Liver (tissue), 3 donors: ENCODE measurements around the gene C11orf24.

ENCODE experiments used
- EGR1 ChIP-seq, 2 donors: IDR thresholded peaks; 2 replicates each; pipeline ENCODE4 v1.6.1; 2016 to 2018; ENCODE audit warnings: antibody characterized with exemption in 2 of 2, low read depth in 2 of 2
- GABPA ChIP-seq, 2 donors: IDR thresholded peaks in 1 of 2; conservative IDR thresholded peaks in 1 of 2; 2 replicates each; pipeline ENCODE4 v1.6.1; 2016; ENCODE audit warnings: antibody characterized with exemption in 2 of 2, mild to moderate bottlenecking in 1 of 2, moderate library complexity in 1 of 2
- JUND ChIP-seq, 2 donors: IDR thresholded peaks; 2 replicates each; pipeline ENCODE4 v1.6.1; 2016; ENCODE audit warnings: antibody characterized with exemption in 2 of 2
- SP1 ChIP-seq: IDR thresholded peaks from 2 replicates; pipeline ENCODE4 v1.6.1; 2018; ENCODE audit warnings: antibody characterized with exemption, mild to moderate bottlenecking
- TAF1 ChIP-seq: conservative IDR thresholded peaks from 2 replicates; pipeline ENCODE4 v1.6.1; 2016; ENCODE audit warnings: antibody characterized with exemption, mild to moderate bottlenecking
- YY1 ChIP-seq: IDR thresholded peaks from 2 replicates; pipeline ENCODE4 v1.6.1; 2016; ENCODE audit warnings: antibody characterized with exemption, mild to moderate bottlenecking
- TF ChIP-seq, protein P1 (sequence below): fragments of 150-350 bp; IDR thresholded peaks from 2 replicates; pipeline ENCODE4 v1.5.1; 2017; ENCODE audit warnings: improper control_type of control experiment, low read depth, low read length; ENCODE audit not compliant: missing input control
- TF ChIP-seq, protein P2 (sequence below): IDR thresholded peaks from 2 replicates; pipeline ENCODE4 v1.6.1; 2016; ENCODE audit warnings: antibody characterized with exemption, mild to moderate bottlenecking
- TF ChIP-seq, protein P3 (sequence below): IDR thresholded peaks from 2 replicates; pipeline ENCODE4 v1.6.1; 2016; ENCODE audit warnings: antibody characterized with exemption
- TF ChIP-seq, protein P4 (sequence below): IDR thresholded peaks from 2 replicates; pipeline ENCODE4 v1.6.1; 2016; ENCODE audit warnings: antibody characterized with exemption
- TF ChIP-seq, protein P5 (sequence below): IDR thresholded peaks from 2 replicates; pipeline ENCODE4 v1.6.1; 2016; ENCODE audit warnings: antibody characterized with exemption
- donor health status: healthy.
- donor health status: healthy.

DNA sequence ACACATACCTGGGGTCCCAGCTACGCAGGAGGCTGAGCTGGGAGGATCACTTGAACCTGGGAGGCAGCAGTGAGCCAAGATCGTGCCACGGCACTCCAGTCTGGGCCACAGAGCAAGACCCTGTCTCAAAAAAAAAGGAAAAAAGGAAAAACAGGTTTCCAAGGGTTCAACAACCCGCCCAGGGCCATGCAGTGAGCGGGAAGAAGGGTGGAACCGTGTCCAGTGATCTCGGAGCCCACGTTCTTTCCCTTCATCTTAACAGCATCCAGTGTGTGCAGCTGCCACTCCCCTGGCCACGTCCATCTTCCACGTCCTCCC is 25.7 kb upstream of the C11orf24 start:
- TF ChIP-seq, protein P1, sequence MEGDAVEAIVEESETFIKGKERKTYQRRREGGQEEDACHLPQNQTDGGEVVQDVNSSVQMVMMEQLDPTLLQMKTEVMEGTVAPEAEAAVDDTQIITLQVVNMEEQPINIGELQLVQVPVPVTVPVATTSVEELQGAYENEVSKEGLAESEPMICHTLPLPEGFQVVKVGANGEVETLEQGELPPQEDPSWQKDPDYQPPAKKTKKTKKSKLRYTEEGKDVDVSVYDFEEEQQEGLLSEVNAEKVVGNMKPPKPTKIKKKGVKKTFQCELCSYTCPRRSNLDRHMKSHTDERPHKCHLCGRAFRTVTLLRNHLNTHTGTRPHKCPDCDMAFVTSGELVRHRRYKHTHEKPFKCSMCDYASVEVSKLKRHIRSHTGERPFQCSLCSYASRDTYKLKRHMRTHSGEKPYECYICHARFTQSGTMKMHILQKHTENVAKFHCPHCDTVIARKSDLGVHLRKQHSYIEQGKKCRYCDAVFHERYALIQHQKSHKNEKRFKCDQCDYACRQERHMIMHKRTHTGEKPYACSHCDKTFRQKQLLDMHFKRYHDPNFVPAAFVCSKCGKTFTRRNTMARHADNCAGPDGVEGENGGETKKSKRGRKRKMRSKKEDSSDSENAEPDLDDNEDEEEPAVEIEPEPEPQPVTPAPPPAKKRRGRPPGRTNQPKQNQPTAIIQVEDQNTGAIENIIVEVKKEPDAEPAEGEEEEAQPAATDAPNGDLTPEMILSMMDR, result no peak
- TF ChIP-seq, protein P2, sequence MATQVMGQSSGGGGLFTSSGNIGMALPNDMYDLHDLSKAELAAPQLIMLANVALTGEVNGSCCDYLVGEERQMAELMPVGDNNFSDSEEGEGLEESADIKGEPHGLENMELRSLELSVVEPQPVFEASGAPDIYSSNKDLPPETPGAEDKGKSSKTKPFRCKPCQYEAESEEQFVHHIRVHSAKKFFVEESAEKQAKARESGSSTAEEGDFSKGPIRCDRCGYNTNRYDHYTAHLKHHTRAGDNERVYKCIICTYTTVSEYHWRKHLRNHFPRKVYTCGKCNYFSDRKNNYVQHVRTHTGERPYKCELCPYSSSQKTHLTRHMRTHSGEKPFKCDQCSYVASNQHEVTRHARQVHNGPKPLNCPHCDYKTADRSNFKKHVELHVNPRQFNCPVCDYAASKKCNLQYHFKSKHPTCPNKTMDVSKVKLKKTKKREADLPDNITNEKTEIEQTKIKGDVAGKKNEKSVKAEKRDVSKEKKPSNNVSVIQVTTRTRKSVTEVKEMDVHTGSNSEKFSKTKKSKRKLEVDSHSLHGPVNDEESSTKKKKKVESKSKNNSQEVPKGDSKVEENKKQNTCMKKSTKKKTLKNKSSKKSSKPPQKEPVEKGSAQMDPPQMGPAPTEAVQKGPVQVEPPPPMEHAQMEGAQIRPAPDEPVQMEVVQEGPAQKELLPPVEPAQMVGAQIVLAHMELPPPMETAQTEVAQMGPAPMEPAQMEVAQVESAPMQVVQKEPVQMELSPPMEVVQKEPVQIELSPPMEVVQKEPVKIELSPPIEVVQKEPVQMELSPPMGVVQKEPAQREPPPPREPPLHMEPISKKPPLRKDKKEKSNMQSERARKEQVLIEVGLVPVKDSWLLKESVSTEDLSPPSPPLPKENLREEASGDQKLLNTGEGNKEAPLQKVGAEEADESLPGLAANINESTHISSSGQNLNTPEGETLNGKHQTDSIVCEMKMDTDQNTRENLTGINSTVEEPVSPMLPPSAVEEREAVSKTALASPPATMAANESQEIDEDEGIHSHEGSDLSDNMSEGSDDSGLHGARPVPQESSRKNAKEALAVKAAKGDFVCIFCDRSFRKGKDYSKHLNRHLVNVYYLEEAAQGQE, result no peak
- TF ChIP-seq, protein P3, sequence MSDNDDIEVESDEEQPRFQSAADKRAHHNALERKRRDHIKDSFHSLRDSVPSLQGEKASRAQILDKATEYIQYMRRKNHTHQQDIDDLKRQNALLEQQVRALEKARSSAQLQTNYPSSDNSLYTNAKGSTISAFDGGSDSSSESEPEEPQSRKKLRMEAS, result no peak
- TF ChIP-seq GABPA (IDR thresholded peaks at IDR 0.05 in 1 of 2, conservative IDR thresholded peaks at IDR 0.05 in 1 of 2) (no peak), YY1 (no peak), SP1 (no peak), TAF1 (no peak), JUND (IDR thresholded peaks at IDR 0.05) (no peak), EGR1 (IDR thresholded peaks at IDR 0.05; ENCODE audit: low read depth in 2 of 2) (no peak)
- TF ChIP-seq, protein P4, sequence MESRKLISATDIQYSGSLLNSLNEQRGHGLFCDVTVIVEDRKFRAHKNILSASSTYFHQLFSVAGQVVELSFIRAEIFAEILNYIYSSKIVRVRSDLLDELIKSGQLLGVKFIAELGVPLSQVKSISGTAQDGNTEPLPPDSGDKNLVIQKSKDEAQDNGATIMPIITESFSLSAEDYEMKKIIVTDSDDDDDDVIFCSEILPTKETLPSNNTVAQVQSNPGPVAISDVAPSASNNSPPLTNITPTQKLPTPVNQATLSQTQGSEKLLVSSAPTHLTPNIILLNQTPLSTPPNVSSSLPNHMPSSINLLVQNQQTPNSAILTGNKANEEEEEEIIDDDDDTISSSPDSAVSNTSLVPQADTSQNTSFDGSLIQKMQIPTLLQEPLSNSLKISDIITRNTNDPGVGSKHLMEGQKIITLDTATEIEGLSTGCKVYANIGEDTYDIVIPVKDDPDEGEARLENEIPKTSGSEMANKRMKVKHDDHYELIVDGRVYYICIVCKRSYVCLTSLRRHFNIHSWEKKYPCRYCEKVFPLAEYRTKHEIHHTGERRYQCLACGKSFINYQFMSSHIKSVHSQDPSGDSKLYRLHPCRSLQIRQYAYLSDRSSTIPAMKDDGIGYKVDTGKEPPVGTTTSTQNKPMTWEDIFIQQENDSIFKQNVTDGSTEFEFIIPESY, result no peak
- TF ChIP-seq, protein P5, sequence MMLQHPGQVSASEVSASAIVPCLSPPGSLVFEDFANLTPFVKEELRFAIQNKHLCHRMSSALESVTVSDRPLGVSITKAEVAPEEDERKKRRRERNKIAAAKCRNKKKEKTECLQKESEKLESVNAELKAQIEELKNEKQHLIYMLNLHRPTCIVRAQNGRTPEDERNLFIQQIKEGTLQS, result no peak
